Tibial artery (tissue), 4 donors: ENCODE measurements around the gene SBF2.
A peak's percentile ranks its signal among the peaks of the same experiment; 100 is the strongest.

Experiments used
- DNase-seq, 2 donors: peaks; one replicate each; pipeline ENCODE4 v3.0.0-alpha.2; 2019
- H3K27ac ChIP-seq, 2 donors: fragments of 200-600 bp; sonication (generic) in 1 of 2; 1 replicate in 1 of 2; 2 replicates in 1 of 2; pipeline ENCODE4 v1.5.1; 2018 to 2019; ENCODE audit warnings: mild to moderate bottlenecking in 1 of 2
- H3K27me3 ChIP-seq, 2 donors: fragments of 200-600 bp; sonication (generic) in 1 of 2; one replicate each; pipeline versions ENCODE4 v1.5.1 to v1.6.0; 2016 to 2019
- H3K36me3 ChIP-seq, 3 donors: fragments of 200-600 bp; sonication (generic) in 2 of 3; one replicate each; pipeline ENCODE4 v1.5.1; 2016 to 2019; ENCODE audit warnings: mild to moderate bottlenecking in 2 of 3
- H3K4me1 ChIP-seq, 4 donors: fragments of 200-600 bp; sonication (generic) in 2 of 4; 1 replicate in 3 of 4; 2 replicates in 1 of 4; pipeline ENCODE4 v1.5.1; 2016 to 2019
- H3K4me3 ChIP-seq, 2 donors: fragments of 200-600 bp; sonication (generic) in 1 of 2; 1 replicate in 1 of 2; 2 replicates in 1 of 2; pipeline ENCODE4 v1.5.1; 2018 to 2019; ENCODE audit warnings: mild to moderate bottlenecking in 2 of 2
- H3K9me3 ChIP-seq, 3 donors: fragments of 200-600 bp; sonication (generic) in 1 of 3; one replicate each; pipeline ENCODE4 v1.5.1; 2016 to 2019
- CTCF ChIP-seq, 2 experiments: fragments of 200-600 bp in 1 of 2; fragments of 450-650 bp in 1 of 2; IDR thresholded peaks; one replicate each; pipeline ENCODE4 v1.5.1; 2017 to 2019; ENCODE audit warnings: antibody characterized with exemption in 2 of 2, mild to moderate bottlenecking in 1 of 2, moderate library complexity in 1 of 2
- intact Hi-C: fragments of 100-400 bp; cut with DNase I; formaldehyde crosslinking; loops from one replicate; pipeline ENCODE4 v1.15.0; 2023; ENCODE audit warnings: low total_unique reads

SBF2 gene

GRCh38 chr11:10329356-10329755, 35.3 kb upstream of the SBF2 start:
- peaks cover 5 to 48% (median 34%) of the 10 kb centered on the region in 4 donors for H3K4me1 ChIP-seq
- H3K27me3 ChIP-seq = no peaks in the 10 kb centered on the region
- H3K36me3 ChIP-seq = no peaks in the 10 kb centered on the region
- DNase-seq = no peak
- TF ChIP-seq CTCF (IDR thresholded peaks at IDR 0.05) = no peak
- H3K9me3 ChIP-seq = no peaks in the 10 kb centered on the region
- intact Hi-C loops = no loop called here
- peak overlapping the region in 1 of 2 donors; percentile 28 for H3K27ac ChIP-seq
- H3K4me3 ChIP-seq = no peak overlapping the region

GRCh38 chr11:10328314-10329098, 34.5 kb upstream of the SBF2 start:
- DNase-seq = no peak
- Histone ChIP-seq H3K9me3 (no peaks in the 10 kb centered on the region), H3K27ac (peak overlapping the region; percentile 2 to 28), H3K27me3 (no peaks in the 10 kb centered on the region), H3K4me3 (no peak overlapping the region), H3K36me3 (no peaks in the 10 kb centered on the region), H3K4me1 (peaks cover 5 to 56% (median 34%) of the 10 kb centered on the region in 4 donors)
- no peak for TF ChIP-seq CTCF (IDR thresholded peaks at IDR 0.05)
- intact Hi-C loops = no loop called here

GRCh38 chr11:10327254-10327653, 33.2 kb upstream of the SBF2 start:
- no peaks in the 10 kb centered on the region for H3K36me3 ChIP-seq
- H3K4me3 ChIP-seq = no peak overlapping the region
- H3K9me3 ChIP-seq = no peaks in the 10 kb centered on the region
- no peaks in the 10 kb centered on the region for H3K27me3 ChIP-seq
- no peak for DNase-seq
- intact Hi-C loops = no loop called here
- no peak for TF ChIP-seq CTCF (IDR thresholded peaks at IDR 0.05)
- peaks cover 5 to 67% (median 39%) of the 10 kb centered on the region in 4 donors for H3K4me1 ChIP-seq
- peak overlapping the region; percentile 56 to 82 for H3K27ac ChIP-seq

GRCh38 chr11:10326012-10326964, 32.3 kb upstream of the SBF2 start:
- peaks cover 5 to 74% (median 40%) of the 10 kb centered on the region in 4 donors for H3K4me1 ChIP-seq
- H3K36me3 ChIP-seq = no peaks in the 10 kb centered on the region
- no peak overlapping the region for H3K4me3 ChIP-seq
- peak overlapping the region; percentile 56 to 82 for H3K27ac ChIP-seq
- no peaks in the 10 kb centered on the region for H3K27me3 ChIP-seq
- DNase-seq = peak; percentile 70 to 78
- intact Hi-C loops = no loop called here
- no peaks in the 10 kb centered on the region for H3K9me3 ChIP-seq
- no peak for TF ChIP-seq CTCF (IDR thresholded peaks at IDR 0.05)

- H3K9me3 ChIP-seq = no peaks in the 10 kb centered on the region
- H3K4me3 ChIP-seq = no peak overlapping the region
- DNase-seq = no peak
- intact Hi-C loops = no loop called here
- H3K27me3 ChIP-seq = no peaks in the 10 kb centered on the region
- peak overlapping the region; percentile 56 to 82 for H3K27ac ChIP-seq
- TF ChIP-seq CTCF (IDR thresholded peaks at IDR 0.05) = no peak
- peaks cover 5 to 74% (median 40%) of the 10 kb centered on the region in 4 donors for H3K4me1 ChIP-seq
- H3K36me3 ChIP-seq = no peaks in the 10 kb centered on the region
Observed at GRCh38 chr11:10325277-10326011, 31.4 kb upstream of the SBF2 start.
